HL-60/S4 treated with phorbol 12-myristate 13-acetate at 8.2 ng/mL for 4 days and 3 days (cell line): ENCODE results near the gene AATK.
"Not testable (repeated sequence)": the region's sequence is repeated elsewhere in the genome, so short reads cannot be mapped to it uniquely, and the experiment has no call there.

Source experiments
- in situ Hi-C: fragments of 300-500 bp; cut with MboI; formaldehyde crosslinking; loops from 2 replicates; pipeline ENCODE4 v1.15.0; 2022; ENCODE audit warnings: low sequenced_read_pairs

The AATK gene

DNA sequence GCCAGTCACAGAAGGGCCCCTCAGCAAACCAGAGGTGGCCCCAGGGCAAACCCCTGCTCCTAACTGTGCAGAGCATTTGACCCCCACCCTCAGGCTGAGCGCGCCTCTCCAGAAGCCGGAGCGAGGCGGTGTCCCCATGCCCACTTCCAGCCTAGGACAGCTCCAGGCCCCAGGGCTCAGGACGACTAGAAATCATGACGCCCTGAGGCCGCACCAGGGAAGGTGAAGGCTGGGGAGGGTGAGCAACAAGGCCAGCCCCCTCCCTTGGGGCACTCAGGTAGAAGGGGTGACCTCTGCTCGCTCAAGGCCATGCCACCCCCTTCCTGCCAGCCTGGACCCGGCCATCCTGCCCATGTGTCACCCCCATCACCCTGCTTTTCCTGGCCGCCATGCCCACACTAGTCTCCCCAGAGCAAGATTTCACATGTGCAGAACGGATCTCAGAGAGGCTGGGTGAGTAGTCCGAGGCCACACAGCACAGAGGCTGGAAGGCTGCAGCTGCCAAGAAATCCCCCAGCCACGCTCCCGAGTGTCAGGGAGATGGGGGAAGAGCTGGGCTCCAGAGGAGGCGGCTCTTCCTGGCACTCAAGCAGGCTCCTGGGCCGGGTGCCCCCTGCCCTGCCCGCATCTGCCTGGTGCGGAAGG is 2.8 kb downstream of the AATK start:
- in situ Hi-C loops: no loop called here

DNA sequence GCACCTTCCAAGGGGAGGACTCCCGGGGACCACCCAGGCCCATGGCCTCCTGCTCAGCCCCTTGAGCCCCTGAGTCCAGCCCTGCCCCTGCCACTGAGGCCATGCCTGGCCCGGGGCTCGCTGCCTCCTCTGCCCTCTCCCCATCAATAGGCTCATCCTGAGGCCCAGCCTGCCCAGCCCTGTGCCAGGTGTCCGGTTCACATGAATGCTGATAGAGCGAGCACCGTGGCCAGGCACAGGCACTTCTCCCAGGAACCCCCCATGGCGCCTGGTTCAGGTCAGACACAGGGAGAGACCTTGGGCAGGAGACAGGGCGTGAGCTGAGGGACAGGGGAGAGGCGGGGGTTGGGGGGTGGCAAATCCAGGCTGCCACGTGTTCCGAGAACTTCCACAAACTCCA is 3.5 kb downstream of the AATK start:
- in situ Hi-C loops: no loop called here

DNA sequence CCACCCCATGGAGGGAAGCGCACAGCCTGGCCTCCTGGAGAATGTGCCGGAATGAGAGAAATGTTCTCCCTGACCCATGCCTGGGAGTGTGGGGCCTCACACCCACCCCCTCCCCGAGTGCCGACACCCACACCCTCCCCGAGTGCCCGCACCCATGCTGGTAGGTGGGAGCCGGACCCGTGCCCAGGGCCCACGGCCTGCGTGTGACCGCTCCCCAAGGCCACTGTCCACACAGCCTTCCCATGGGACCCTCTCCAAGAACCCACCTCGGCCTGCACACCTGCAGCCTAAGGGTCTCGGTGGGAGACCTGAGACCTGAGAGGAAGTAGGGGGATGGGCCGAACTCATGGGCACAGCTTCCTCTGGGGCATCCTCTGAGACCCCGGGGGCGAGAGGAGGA is 4.0 kb downstream of the AATK start:
- in situ Hi-C loops: no loop called here

DNA sequence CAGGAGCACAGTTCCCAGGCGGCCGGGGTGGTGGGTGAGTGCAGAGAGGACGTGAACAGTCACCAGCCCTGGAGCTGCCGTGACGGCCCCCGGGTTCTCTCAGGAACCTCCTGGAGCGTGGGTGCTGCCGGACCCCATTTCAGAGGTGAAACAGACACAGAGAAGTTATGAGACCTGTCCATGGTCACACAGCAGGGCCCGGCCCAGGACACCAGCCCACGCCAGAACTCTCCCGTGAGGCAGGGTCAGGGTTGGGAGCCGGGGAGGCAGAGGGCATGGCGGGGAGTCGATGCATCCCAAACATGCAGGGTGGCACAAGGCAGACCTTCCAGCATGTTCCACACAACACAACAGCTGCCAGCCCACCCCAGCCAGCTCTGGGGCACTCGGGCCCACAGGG is 4.5 kb downstream of the AATK start:
- in situ Hi-C loops: no loop called here

DNA sequence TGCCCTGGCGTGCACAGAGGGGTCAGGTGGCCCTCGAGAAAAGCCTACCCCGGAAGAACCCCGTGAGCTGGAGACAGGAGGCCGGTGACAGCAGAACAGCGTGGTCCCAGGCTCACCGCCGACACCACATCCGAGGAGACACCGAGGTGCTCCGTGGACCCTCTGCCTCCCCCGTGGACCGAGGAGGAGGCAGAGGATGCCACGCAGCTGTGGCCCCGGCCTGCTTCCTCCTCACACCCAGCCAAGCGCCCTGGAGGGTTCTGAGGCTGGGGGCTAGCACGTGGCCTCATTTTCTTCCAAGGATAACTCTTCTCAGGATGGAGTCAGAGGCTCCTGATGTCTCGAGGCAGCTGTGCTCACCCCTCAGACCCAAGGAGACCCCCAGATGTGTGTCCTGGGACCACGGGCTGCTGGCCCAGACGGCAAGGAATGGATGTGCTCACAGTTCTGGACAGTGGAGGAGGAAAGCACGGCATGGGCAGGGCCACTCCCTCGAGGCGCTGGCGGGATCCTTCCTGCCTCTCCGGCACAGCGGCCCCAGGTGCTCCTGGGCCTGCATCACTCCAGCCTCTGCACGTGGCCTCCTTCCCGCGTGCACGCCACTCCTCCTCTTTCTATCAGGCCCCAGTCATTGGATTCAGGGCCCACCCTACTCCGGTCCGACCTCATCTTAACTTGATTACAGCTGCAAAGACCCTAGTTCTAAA is 5.1 kb downstream of the AATK start:
- in situ Hi-C loops: no loop called here

DNA sequence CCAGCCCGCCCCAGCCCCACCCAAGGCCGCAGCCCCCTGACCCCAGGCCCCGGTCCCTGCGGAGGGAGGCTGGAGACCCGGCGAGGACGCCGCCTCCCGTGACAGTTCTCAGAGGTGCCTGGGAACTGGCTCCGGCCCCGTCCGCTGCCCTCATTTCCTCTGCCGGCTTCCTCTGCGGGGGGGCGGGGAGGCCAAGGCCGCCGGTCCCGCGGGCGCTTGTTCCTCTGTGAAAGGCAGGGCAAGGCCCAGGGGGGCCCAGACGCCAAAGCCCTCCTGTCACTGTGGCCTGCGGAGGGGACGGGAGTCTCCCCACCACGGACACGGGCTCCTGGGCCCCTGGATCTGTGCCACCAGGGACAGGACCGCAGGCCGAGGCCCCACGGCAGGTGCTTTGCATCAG is 5.7 kb downstream of the AATK start:
- in situ Hi-C loops: no loop called here

- in situ Hi-C loops: no loop called here
Observed at GRCh38 chr17:81159611-81160265, 6.3 kb downstream of the AATK start.

DNA sequence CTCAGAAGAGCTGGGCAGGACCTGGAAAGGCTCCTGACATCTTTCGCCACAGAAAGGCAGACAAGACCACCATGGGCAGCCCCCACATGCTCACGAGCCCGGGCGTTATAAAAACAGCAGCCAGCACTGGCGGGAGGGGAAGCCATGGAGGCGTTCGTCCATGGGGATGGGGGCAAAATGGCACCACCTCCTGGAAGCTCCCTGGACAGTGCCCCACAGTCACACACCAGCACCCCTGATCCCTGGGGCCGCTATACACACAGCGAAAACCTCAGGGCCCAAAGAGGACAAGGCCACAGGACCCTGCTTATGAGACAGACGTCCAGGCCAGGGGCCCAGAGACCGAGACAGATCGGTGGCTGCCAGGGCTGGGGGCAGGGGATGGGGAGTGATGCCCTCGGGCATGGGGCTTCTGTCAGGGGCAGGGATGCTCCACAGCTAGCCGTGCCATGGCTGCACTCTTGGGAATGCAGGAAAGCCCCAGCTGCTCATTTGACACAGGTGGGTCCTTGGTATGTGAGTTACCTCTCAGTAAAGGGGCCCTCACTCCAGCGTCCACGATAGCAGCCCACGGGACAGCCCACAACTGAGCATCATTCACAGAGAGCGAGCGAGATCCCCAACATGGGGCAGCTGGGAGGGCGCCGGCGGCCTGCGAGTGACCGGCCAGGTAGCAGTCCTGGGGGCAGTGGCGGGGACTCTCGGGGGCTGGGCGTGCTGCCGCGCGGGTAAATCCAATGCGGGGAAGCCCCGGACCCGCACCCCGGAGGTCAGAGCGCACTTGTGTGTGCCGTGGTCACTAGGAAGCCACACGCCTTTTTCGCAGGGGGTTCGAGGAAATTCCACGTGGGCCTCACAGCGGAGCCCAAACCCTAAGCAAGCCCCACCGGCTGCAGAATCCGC is 7.1 kb downstream of the AATK start:
- in situ Hi-C loops: no loop called here

GRCh38 chr17:81157848-81158687 is 8.0 kb downstream of the AATK start:
- in situ Hi-C loops: no loop called here

DNA sequence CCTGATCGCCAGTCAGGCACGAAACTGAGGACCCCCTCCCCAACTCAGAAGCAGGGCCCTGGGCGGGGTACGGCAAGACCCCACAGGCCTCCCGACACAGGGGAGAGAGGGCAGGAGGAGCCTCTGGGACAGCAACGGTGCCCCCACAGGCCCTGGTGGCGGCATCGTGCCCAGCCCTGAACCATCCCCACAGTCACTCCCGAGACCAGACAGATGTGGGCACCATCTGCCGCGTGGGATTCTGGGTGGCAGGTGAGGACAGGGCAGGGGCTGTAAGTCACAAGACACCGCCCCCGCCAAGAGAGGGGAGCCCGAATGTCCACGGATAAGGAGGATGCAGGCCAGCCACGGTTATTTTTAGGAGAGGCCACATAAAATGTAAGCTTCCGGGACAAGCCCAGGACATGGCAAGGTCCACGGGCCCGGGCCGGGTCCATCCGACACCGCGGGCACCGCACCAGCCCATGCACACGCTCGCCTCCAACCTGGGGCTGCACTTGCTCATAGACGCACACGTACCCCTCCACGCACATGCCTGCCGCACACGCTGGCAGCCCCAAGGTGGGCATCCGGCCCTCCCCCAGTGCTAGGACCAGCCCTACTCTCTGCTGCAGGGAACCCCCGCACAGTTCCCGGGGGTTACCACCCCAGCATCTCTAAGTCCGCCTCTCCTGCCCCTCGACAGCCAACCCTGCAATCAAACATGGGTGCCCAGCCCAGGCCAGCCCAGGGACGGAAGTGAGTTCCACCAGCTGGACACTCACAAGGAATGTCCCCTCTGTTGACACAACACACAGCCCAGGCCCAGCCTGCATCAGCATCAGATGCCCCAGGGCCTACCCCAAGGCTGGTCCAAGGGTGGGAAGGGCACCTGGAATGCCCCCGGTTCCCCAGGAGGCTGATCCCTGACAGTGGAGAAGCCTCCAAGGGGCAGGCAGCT is 8.9 kb downstream of the AATK start:
- in situ Hi-C loops: no loop called here

DNA sequence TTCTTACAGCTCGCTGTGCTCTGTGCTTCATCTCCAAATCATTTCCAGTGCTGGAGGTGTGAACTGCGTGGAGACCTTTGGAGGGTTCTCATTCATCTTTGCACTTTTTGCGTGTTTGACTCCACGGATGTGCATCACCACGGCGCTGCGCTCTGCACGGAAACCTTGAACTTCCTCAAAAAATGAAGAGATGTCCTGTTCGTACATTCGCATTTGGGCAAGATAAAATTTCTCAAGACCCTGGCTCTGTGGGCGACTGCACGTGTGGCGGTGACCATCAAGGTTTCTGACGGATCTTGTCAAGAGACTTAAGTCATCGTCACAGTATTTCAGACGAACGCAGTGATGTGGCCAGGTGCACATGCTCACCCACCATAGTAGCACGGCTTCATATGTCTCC is 11.1 kb downstream of the AATK start:
- in situ Hi-C loops: no loop called here

- in situ Hi-C loops: not testable (repeated sequence)
Observed at GRCh38 chr17:81154016-81154415, 12.0 kb downstream of the AATK start.

DNA sequence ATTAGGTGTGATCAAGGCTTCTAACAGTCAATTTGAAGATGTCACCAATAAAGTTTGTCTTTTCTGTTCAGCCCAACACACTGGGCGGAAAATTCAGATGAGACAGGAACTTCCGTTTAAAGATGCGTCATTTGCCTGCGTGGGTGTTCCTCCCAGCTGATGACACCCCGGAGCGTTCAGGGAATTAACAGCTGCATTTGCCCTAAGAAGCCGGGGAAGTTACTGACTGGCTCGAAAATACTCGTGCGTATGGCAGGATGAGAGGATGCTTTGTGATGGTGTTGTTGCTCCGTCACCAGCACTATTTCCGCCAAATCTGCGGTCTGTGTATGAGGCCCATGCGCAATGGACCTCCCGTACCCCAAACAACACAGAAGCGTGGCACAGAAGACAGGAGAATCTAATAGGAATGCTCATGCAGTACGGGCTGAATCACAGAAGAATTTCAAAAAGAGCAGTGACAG is 12.6 kb downstream of the AATK start:
- in situ Hi-C loops: no loop called here

GRCh38 chr17:81152288-81152828 is 13.7 kb downstream of the AATK start:
- in situ Hi-C loops: no loop called here

DNA sequence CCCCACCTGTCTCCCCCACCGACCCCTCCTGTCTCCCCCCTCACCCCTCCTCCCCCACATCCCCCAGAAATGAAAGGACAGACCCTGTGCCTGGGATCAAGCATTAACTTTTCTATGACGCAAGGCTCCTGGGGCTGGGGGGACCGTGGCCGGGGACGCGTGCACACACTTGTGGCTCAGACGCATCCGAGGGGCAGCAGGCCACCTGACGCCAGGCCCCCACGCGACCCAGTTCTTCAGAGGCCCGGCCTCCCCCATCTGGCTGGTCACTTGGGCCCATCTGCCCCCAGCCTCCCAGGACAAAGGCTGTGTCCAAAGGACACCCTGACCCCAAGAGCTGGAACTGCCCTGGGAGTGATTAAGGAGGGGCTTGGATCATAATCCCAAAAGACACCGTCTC is 14.7 kb downstream of the AATK start:
- in situ Hi-C loops: no loop called here

GRCh38 chr17:81150377-81151077 is 15.5 kb downstream of the AATK start:
- in situ Hi-C loops: no loop called here

- in situ Hi-C loops: loop anchor here (25.0 kb wide), 1 partner anchor 88 kb away; the partner anchor contains the start of genes NDUFAF8 and TEPSIN
Observed at GRCh38 chr17:81148986-81149533, 17.0 kb downstream of the AATK start.

GRCh38 chr17:81148571-81148970 is 17.4 kb downstream of the AATK start:
- in situ Hi-C loops: loop anchor here (25.0 kb wide), 1 partner anchor 89 kb away; the partner anchor contains the start of genes NDUFAF8 and TEPSIN
